NCI-H2081 (cell line): ENCODE measurements around the gene BRINP1.

Experiments
- DNase-seq, 2 experiments: peaks; one replicate each; lab custom pipeline; 2025; lab: John Stamatoyannopoulos, UW

The BRINP1 gene

GRCh38 chr9:119339056-119339455 is 30.2 kb downstream of the BRINP1 start:
- DNase-seq, result no peak

DNA sequence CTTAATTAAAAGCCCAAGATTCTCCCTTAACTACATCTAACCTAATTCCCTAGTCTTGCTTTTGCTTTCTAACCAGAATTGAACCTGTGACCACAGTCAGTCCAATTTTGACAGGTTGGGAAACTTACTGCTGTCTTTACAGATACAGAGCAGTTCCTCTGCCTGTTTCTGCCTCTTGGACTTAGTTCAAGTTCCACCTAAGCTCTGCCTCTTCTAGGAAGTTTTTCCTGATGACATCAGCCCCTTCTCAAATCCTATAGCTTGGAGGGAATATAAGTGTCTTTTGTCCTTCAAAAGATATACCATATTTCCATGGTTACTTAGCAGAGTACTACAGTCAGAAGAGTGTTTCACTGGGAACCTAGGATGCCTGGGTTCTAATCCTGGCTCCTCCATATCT is 31.7 kb downstream of the BRINP1 start:
- no peak for DNase-seq

DNA sequence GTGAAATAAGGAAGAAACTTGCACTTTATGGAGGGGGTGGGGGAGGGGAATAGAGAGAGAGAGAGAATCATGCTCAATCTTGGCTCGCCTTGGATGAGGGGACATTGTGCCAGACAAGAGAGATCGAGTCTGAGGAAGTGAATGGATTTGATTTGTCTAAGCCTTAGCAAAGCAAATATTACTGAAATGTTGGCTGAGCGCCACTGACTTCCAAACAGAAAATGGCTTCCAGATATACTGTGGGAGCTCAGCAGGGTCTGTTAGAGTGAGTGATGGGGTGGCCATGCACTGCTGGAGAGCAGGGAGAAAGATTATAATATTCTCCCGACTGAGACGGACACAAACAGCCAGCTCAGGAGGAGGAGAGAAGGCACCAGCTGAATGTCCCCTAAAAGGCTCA is 34.5 kb downstream of the BRINP1 start:
- peak; percentile 34 to 65 for DNase-seq

- no peak for DNase-seq
Observed at GRCh38 chr9:119333507-119334229, 35.6 kb downstream of the BRINP1 start.

DNA sequence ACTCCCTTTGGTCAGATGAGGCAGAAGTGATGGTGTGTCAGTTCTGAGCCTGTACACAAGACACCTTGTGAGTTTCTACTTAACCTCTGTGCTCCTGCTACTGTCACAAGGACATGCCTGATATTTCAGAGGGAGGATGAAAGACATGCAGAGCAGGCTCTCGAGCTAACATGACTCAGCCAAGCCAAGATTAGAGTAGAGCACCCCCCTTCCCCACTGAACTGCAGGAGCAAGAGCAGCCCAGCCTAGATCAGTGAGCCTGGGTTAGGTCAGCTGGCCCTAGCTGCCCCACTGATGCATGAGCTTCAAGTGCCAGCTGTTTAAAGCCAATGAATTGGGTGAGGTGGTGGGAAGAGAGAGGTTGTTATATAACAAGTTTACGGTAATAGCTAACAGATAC is 36.7 kb downstream of the BRINP1 start:
- DNase-seq, result no peak

DNA sequence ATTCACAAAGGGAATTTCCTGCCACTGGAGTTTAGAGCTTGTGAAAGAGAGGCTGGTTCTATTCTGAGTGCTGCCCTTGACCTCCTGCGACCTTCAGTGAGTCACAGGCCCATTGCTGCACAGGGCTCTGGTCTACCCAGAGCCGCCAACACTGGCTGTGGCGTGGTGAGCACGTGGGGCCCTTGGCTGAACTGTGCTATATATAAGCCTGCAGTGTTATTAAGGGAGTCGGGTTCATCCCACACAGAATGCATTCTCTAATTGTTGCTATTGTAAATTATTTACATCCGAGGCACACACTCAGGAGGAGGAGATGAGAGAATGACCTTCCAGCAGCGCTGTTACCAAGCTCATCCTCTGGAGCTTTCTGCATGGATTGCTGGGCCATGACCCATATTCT is 47.1 kb downstream of the BRINP1 start:
- no peak for DNase-seq

GRCh38 chr9:119318371-119318770 is 50.9 kb downstream of the BRINP1 start:
- DNase-seq, result peak in 1 of 2 experiments; percentile 15

- DNase-seq, result no peak
Observed at GRCh38 chr9:119313846-119314245, 55.4 kb downstream of the BRINP1 start.

DNA sequence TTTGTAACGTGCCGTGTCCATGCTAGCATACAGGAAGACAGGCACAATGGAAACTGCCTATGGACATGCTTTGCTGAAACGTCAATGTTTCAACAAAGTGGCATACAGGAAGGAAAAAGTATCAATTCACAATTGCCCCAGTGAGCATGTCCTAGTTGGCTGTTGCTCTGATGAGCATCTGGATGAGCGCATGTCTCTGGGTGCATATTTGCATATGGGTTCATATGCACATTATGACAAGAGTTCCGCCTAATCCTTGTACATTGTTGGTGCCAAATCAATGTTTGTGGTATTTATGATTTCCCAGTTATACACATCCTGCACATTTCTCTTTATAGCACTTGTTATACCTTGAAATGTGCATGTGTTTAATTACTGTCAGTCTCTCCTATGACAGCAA is 58.5 kb downstream of the BRINP1 start:
- DNase-seq, result no peak

DNA sequence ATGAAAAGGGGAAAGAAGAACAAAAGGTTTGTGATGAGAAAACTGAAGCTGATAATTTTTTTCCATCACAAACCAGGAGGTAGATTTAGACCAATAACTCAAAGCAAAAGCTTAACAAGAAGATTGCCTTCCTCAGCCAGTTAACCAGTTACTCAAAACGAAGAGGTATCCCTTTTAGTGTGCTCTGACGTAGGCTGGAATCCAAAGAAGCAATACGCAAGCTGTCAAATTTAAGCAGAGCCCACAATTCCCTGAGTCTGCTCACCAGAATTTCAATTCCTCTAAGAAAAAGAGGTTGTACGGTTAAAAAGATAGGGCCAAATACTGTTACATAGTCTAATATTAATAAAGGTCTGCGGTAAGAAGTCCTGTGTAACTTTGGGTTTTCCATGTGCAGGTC is 61.8 kb downstream of the BRINP1 start:
- DNase-seq, result no peak

DNA sequence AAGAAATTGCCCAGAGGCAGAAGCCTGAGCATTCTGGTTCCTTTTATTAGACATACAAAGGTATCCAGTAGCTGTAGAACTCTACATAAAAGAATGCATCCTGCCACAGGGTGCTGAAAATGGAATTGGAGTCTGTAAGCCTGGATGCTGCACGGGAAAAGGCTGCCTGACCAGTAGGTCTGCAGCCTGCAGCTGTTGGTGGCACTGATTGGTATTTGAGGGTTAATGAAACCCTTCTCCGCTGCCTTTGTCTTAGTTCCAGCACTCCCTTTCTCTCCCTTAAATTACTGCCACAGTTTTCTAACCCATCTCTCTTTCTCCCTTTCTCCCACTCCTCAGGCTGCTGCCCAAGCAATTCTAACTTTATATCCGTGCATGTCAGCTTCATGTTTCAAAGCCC is 64.7 kb downstream of the BRINP1 start:
- DNase-seq, result no peak

GRCh38 chr9:119302988-119303698 is 66.1 kb downstream of the BRINP1 start:
- peak in 1 of 2 experiments; percentile 23 for DNase-seq

- no peak for DNase-seq
Observed at GRCh38 chr9:119298076-119298853, 71.0 kb downstream of the BRINP1 start.

GRCh38 chr9:119291554-119291953 is 77.7 kb downstream of the BRINP1 start:
- no peak for DNase-seq

DNA sequence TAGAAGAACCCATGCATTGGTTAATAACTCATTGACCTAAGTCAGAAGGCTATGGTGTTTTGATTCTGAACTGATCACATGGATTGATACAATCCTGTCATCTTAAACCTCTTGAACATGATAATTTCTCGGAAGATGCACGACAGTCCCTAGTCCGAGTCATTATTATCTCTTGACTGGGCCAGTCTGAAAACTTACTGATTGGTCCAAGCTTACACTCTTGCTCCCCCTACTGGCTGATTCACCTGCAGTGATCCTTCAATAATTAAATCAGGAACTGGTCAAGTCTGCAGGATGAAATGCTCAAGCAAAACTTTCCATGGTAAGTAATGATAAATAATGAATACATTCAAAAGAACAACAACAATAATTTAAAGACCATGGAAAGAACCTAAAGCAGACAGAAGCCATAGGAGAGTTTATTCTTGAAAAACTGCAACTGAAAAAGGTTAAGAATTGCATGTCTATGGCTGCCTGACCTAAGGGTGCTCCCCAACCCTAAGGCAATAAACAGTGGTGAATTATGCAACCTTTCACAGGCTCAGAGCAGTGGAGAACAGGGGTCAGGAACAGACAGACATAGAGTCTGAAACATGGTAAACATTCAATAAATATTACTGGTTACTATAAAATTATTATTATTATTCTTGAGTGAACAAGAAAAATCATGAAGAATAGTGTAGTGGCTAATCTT is 79.3 kb downstream of the BRINP1 start:
- peak; percentile 56 to 67 for DNase-seq

GRCh38 chr9:119284587-119285337 is 84.5 kb downstream of the BRINP1 start:
- no peak for DNase-seq

- peak in 1 of 2 experiments; percentile 35 for DNase-seq
Observed at GRCh38 chr9:119284118-119284517, 85.1 kb downstream of the BRINP1 start.

DNA sequence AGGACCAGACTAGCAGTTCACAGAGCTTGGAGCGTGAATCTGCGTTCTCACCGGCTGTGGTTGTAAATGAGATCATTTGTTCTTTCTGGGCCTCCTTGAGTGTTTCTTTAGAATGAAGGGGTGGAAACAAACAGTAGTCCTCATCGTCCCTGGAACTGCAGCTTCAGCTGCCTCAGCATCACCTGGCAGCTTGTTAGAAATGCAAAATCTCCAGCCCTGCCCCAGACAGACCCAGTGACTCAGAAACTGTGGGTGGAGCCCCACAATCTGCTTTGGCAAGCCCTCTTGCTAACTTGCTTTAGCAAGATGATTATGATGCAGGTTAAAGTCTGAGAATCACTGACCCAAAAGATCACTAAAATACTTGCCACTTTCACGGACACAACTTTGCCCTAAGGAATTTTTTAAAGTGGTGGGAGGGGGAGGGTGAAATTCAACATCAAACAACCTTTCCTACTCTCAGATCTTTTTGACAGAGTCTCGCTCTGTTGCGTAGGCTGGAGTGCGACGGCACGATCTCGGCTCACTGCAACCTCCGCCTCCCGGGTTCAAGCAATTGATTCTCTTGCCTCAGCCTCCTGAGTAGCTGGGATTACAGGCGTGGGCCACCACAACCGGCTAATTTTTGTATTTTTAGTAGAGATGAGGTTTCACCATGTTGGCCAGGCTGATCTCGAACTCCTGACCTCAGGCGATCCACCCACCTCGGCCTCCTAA is 86.0 kb downstream of the BRINP1 start:
- DNase-seq, result no peak

- DNase-seq, result no peak
Observed at GRCh38 chr9:119282476-119283077, 86.7 kb downstream of the BRINP1 start.

GRCh38 chr9:119280740-119281485 is 88.3 kb downstream of the BRINP1 start:
- no peak for DNase-seq
